Measurements from ENCODE around the gene KCNQ1.

KCNQ1 gene

GRCh38 chr11:2410616-2411015, 34.2 kb upstream of the KCNQ1 start:
- DNase-seq (ENCODE audit: low spot score): no peak

GRCh38 chr11:2411446-2412305, 33.1 kb upstream of the KCNQ1 start:
- no peak for DNase-seq (ENCODE audit: low spot score)

DNA sequence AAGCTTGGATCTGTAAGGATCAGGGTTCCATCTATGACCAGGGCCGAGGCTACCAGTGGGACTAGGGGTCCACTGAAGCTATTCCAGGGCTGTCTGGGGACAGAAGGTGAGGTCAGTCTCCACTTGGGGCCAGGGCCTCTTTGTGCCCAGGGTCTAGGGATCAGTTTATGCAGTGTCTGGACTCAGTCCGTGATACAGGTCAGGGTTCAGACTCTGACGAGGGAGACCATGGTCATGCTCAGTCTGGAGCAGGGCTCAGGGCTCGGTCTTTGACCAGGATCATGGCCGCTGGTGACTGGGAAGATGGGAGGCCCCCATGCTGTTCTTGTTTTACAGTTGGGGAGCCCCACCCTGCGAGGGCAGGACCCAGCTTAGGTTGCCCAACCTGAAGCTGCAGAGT, 32.5 kb upstream of the KCNQ1 start:
- no peak for DNase-seq (ENCODE audit: low spot score)

GRCh38 chr11:2413742-2414579, 30.8 kb upstream of the KCNQ1 start:
- peak; percentile 6 for DNase-seq (ENCODE audit: low spot score)

- no peak for DNase-seq (ENCODE audit: low spot score)
Observed at GRCh38 chr11:2414616-2415015, 30.2 kb upstream of the KCNQ1 start.

GRCh38 chr11:2415171-2415570, 29.6 kb upstream of the KCNQ1 start:
- no peak for DNase-seq (ENCODE audit: low spot score)

DNA sequence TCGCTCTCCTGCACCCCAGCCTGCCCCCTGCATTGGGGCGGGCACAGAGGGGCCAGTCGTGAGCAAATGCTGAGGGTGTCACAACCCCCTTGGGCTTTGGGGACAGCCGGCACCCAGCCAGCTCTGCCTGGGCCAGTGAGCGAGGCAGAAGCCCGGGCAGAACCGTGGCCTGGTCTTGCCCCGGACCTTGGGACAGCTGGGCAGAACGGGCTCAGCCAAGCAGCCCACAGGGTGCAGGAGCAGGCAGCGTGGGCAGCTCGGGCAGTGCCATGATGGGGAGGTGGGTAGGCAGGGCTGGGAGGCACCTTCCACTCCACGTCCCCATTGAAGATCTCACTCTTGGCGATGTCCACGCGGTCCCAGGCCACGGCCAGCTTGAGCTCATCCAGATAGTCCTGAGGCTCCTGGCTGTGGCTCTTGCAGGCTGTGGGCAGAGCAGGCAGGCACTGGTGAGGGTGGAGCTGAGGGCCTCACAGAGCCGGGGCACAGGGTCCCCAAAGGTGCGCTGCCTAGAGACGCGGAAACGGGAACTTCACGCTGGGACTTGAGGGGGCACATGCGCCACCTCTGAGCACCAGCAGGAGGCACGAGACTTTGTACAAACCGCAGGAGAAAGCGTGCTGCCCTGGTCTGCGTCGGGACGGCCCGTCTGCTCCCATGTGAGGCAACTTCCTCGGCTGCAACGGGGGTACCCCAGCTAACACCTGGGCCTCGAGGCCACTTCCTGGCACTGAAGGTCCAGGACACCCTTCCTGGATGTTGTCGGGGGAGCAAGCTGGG, 29.0 kb upstream of the KCNQ1 start:
- DNase-seq (ENCODE audit: low spot score): no peak

GRCh38 chr11:2416765-2417164, 28.0 kb upstream of the KCNQ1 start:
- DNase-seq (ENCODE audit: low spot score): no peak

DNA sequence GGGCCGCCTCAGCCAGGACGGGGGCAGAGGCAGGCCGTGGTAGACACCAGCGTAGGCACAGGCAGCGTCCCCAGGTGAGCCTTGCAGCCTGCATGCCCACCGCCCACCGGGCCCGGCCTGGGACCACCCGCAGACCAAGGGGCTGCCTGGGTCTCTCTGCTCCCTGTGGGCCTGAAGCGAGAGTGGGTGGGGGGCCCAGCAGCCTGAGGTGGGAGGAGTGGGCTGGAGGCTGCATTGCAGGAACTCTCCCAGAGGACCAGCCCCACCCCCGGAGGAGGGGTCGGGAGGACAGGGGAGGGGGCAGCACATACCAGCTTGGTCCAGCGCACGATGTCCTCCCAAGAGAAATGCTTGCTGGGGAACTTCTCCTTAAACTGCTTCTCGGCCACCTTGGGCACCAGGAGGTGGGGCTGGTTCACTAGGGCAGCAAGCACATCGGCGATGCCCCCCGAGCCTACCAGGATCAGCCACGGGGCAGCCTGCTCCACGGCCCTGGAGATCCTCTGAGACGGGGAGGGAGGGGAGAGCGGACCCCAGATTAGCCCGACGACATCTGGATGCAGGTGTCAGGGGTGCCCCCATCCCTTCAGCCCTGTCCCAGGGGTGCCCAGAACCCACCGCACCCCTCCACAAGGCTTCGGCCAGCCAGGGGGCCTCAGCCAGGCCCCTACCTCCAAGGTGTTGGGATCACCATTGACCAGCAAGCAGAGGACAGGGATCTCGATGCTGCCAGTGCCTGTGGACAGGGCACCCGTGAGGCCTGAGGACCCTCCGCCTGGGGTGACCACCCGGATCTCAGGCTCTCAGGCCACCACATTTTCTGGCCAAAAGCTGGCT, 26.7 kb upstream of the KCNQ1 start:
- no peak for DNase-seq (ENCODE audit: low spot score)

DNA sequence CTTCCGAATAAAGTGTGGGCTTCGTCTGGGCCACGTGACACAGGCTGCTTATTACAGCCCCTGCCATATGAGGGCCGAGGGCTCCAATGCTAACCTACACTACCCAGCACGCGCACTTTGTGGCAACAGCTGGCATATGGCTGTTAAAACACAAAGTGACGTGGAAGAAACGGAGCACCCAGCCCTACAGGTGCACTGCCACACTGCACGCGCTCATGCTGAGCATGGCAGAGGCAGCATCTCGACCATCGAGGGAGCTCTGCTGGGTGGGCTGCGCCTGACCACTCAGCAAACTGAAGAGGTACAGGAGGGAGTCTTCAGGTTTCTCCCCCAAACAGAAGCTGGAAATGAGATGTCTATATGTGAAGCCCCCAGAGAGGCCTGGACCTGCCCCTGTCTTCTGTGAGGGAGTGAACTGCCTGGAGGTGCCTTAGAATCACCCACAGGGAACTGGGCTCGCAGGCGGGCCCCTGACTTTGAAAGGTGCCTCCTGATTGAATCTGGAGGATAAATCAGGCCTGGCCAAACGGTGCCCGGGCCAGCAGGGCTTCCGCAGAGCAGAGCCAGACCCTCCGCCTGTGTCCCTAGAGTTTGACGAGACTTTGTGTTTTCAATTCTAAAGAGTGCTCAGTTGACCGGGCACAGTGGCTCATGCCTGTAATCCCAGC, 26.0 kb upstream of the KCNQ1 start:
- no peak for DNase-seq (ENCODE audit: low spot score)

DNA sequence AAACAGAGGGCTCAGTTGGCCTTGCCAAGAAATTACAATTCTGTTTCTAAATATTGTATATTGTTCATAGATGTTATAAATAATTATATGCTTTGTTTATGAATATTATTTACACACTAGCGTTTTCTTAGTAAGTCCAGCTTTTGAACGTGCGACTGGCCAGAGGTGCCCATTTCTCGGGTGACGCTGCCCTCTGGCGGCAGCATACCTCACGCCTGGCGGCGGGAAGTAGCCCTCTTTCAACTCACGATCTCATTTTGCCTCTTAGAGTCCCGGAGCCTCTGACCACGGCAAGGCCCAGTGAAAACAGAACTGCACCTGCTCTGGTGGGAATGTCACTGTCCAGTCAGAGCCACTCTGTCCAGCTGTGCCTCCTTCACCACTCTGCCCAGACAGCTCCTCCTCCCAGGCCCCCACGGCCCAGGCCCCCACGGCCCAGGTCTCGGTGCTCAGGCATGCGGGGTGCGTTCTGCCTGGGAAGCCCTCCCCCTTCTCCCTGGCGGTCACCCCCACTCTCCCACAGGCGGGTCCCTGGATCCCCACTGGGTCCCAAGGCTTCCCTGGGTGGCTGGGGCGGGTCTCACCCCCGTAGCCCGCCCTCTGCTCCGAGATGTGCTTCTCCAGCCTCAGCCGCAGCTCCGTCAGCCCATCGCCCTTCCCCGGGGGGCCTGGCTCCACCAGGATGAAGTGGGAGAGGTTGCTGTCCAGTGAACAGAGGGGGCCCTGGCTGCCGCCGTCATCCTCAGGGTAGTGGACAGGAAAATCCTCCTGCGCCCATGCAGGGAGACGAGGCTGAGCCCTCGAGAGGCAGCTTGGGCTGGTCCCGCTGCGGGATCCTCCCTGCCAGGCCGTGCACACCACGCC, 24.9 kb upstream of the KCNQ1 start:
- peak; percentile 77 for DNase-seq (ENCODE audit: low spot score)

DNA sequence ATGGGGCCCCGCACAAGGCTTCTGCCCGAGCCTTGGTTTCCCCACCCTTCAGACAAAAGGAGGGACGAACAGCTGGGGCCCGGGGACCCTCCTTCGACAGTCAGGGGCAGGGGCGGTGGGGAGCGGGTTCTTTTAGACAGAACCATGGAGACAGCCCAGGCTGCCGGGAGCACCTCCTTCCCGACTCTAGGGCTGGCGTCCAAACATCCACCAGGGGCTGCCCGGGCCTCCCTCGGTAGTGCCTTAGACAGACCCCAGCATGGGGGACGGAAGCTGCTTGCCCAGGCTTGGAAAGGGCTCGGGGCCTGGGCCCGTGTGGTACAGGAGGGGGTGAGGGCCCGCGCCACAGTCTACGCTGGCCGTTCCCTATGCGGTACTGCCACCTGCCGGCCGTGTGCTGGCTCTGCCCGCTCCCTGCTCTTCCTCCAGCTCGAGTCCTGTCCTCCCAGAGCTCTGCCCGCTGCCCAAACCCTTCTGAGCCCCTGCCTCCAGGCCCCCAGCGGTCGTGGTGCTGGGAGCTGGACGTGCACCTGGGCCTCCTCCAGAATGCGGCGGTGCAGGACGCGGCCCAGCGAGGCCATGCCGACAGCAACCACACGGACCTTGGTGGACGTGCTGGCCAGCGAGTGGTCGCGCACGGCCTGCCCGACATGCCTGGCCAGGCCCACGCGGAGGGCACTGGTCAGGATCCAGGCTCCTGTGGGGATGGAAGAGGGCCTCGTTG, 24.1 kb upstream of the KCNQ1 start:
- peak; percentile 78 for DNase-seq (ENCODE audit: low spot score)

GRCh38 chr11:2421226-2421994, 23.4 kb upstream of the KCNQ1 start:
- DNase-seq (ENCODE audit: low spot score): no peak

GRCh38 chr11:2421996-2422395, 22.8 kb upstream of the KCNQ1 start:
- no peak for DNase-seq (ENCODE audit: low spot score)

GRCh38 chr11:2422461-2423156, 22.2 kb upstream of the KCNQ1 start:
- DNase-seq (ENCODE audit: low spot score): no peak

DNA sequence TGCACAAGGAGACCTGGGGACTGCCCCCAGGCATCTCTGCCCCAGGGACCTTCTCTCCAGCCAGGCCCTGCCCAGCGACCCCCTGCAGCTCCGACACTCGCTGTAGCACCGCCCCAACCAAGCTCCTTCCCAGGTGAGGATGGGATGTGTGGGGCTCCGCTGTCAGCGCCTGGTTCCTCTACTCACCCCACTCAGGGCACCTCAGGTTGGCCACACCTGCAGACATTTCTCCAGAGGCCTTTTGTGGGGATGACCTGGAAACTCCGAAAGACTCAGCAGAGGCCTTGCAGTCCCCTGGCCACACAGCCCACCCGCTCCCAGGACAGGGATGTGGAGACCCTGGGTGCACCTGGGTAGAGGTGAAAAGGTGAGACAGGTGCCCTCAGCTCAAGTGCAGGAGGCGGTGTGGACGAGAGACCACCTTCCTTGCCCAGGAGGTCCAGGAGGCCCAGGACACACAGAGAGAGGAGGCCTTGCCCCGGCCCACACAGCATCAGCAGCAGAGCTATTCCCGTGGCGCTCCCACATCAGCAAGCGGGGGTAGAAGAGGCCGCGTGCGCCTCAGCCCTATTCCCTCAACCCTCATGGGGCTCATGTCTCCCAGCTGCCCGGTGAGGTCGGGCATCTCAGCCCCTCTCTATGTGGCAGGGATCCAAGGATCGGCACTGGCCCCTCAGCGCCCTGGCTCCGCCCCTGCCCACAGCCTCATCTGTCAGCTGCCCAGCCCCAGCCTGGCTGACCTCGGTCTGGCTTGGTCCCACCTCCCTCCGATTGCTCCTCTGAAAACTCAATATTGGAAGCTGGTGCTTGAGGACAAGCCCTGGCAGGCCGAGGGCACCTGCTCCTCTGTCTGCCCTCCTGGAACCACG, 21.4 kb upstream of the KCNQ1 start:
- DNase-seq (ENCODE audit: low spot score): no peak

Measured in NAMALWA (cell line).